Gastrocnemius medialis (tissue), 4 donors: ENCODE data around the gene MRPS25. TPM values are rescaled to one million over a fixed set of nuclear protein-coding genes. Genes with fewer than 3 reads are reported as not detected.

Experiments
- ATAC-seq, 2 donors: fragments of 150-250 bp; one replicate each; pipeline ENCODE4 v1.9.1; 2016
- DNase-seq, 2 donors: peaks; one replicate each; pipeline ENCODE4 v3.0.0-alpha.2; 2019
- H3K27ac ChIP-seq, 4 donors: fragments of 200-600 bp; sonication (generic); 1 replicate in 1 of 4; 2 replicates in 3 of 4; pipeline ENCODE4 v1.5.1; 2016 to 2018; ENCODE audit warnings: mild to moderate bottlenecking in 2 of 4, moderate library complexity in 1 of 4
- H3K27me3 ChIP-seq, 3 donors: fragments of 200-600 bp; sonication (generic) in 2 of 3; 1 replicate in 1 of 3; 2 replicates in 2 of 3; pipeline versions ENCODE4 v1.5.1 to v1.6.0; 2016 to 2019; ENCODE audit warnings: mild to moderate bottlenecking in 1 of 3, moderate library complexity in 1 of 3
- H3K36me3 ChIP-seq, 2 donors: fragments of 200-600 bp; sonication (generic) in 1 of 2; one replicate each; pipeline ENCODE4 v1.5.1; 2017 to 2018
- H3K4me1 ChIP-seq, 2 donors: fragments of 200-600 bp; sonication (generic) in 1 of 2; one replicate each; pipeline ENCODE4 v1.5.1; 2016 to 2017; ENCODE audit warnings: mild to moderate bottlenecking in 2 of 2
- H3K4me3 ChIP-seq, 4 donors: fragments of 200-600 bp; sonication (generic) in 3 of 4; 1 replicate in 1 of 4; 2 replicates in 3 of 4; pipeline ENCODE4 v1.5.1; 2016 to 2019; ENCODE audit warnings: mild to moderate bottlenecking in 2 of 4
- H3K9me3 ChIP-seq, 3 donors: fragments of 200-600 bp; sonication (generic) in 2 of 3; 1 replicate in 1 of 3; 2 replicates in 2 of 3; pipeline ENCODE4 v1.5.1; 2016 to 2019
- POLR2A ChIP-seq, 2 donors: fragments of 450-650 bp; IDR thresholded peaks; one replicate each; pipeline ENCODE4 v1.6.1; 2017; ENCODE audit warnings: antibody characterized with exemption in 2 of 2, mild to moderate bottlenecking in 2 of 2, moderate library complexity in 2 of 2
- in situ Hi-C, 4 donors: fragments of 200-750 bp; cut with MboI; loops; one replicate each; pipeline versions ENCODE4 v1.15.0 to v1.8.0; 2017; ENCODE audit warnings: low sequenced_read_pairs in 4 of 4
- intact Hi-C: fragments of 100-400 bp; cut with DNase I; formaldehyde crosslinking; loops from one replicate; pipeline ENCODE4 v1.15.1; 2023; ENCODE audit warnings: low total_unique reads
- total RNA-seq, 4 donors: library from RNA; depleted of rRNA; stranded (reverse); fragments of >200 nt; gene quantifications; one replicate each; pipeline versions ENCODE4 v1.1.0 to v1.2.3, GENCODE V29; 2016
- TF ChIP-seq, protein P1 (sequence below), 5 experiments: fragments of 450-650 bp in 3 of 5; fragments of 200-600 bp in 2 of 5; sonication (generic) in 2 of 5; IDR thresholded peaks in 4 of 5; conservative IDR thresholded peaks in 1 of 5; 1 replicate in 4 of 5; 2 replicates in 1 of 5; pipeline ENCODE4 v1.5.1; 2016 to 2019; ENCODE audit warnings: antibody characterized with exemption in 5 of 5, mild to moderate bottlenecking in 3 of 5, moderate library complexity in 3 of 5

MRPS25 gene
- total RNA-seq, 4 donors from 2014 or later, result 71.4 to 88.6 (median 73.9) TPM

DNA sequence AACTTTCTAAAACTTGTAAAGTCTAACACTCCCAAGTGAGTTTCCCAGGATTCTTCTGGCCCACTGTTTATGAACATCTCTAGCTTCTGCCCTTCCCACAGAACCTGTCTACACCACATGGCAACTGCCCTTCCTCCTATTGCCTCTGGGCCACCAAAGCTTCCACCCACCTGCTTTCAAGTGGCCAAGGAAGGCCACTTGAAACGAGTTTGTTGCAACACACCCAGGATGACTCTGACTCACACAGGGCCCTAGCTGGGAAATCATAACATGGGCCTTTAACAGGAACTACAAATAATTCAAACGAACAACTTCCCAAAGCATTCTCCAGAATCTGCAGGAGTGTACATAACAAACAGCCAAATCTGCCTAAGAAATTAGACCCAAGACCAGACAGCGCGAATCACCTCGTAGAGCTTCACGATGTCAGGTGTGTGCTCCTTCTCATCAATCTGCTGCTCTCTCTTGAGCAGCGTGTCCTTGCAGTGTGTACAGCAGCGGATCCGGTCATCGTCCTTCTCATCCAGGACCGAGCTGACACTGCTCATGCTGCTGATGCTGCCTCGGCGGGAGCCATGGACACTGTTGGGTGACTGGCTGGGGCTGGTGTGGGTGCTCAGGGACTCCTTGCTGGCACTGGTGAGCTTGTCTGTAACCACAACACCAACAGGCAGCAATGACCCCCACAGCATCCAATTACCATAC is 17.0 kb upstream of the MRPS25 start:
- ATAC-seq, result peak in 1 of 2 donors; percentile 74
- in situ Hi-C loops, result loop anchor here in 1 of 4 donors (25.0 kb wide), 1 partner anchor 420 kb away; the partner anchor contains the start of gene CCDC174
- H3K9me3 ChIP-seq, result no peaks in the 10 kb centered on the region
- intact Hi-C loops, result no loop called here
- peak overlapping the region in 2 of 4 donors; percentile 40 to 46 for H3K27ac ChIP-seq
- H3K4me3 ChIP-seq, result no peak overlapping the region
- TF ChIP-seq POLR2A (IDR thresholded peaks at IDR 0.05), result no peak
- TF ChIP-seq, protein P1, sequence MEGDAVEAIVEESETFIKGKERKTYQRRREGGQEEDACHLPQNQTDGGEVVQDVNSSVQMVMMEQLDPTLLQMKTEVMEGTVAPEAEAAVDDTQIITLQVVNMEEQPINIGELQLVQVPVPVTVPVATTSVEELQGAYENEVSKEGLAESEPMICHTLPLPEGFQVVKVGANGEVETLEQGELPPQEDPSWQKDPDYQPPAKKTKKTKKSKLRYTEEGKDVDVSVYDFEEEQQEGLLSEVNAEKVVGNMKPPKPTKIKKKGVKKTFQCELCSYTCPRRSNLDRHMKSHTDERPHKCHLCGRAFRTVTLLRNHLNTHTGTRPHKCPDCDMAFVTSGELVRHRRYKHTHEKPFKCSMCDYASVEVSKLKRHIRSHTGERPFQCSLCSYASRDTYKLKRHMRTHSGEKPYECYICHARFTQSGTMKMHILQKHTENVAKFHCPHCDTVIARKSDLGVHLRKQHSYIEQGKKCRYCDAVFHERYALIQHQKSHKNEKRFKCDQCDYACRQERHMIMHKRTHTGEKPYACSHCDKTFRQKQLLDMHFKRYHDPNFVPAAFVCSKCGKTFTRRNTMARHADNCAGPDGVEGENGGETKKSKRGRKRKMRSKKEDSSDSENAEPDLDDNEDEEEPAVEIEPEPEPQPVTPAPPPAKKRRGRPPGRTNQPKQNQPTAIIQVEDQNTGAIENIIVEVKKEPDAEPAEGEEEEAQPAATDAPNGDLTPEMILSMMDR (IDR thresholded peaks at IDR 0.05 in 4 of 5, conservative IDR thresholded peaks at IDR 0.05 in 1 of 5), result no peak
- peaks cover 0 to 95% of the 10 kb centered on the region in 2 donors for H3K36me3 ChIP-seq
- peaks cover 0 to 6% of the 10 kb centered on the region in 2 donors for H3K4me1 ChIP-seq
- H3K27me3 ChIP-seq, result no peaks in the 10 kb centered on the region
- DNase-seq, result no peak

DNA sequence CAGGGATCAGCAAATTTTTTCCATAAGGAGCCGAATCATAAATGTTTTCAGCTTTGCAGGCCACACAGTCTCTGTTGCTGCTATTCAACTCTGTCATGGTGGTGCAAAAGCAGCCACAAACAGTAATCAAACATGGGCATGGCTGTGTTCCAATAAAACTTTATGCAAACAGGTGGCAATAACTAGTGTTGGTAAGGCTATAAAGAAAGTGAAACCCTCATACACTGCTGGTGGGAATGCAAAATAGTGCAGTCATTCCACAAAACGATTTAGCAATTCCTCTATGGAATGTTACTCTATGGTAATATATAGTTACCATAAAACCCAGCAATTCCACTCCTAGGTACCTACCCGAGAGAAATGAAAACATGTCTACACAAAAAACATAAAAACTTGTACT is 14.0 kb upstream of the MRPS25 start:
- in situ Hi-C loops (loop anchor here in 1 of 4 donors (25.0 kb wide), 1 partner anchor 417 kb away; the partner anchor contains the start of gene CCDC174), intact Hi-C loops (no loop called here)
- H3K36me3 ChIP-seq, result peaks cover 0 to 95% of the 10 kb centered on the region in 2 donors

GRCh38 chr3:15074500-15074899 is 9.4 kb upstream of the MRPS25 start:
- no peak for ATAC-seq
- H3K4me1 ChIP-seq, result no peaks in the 10 kb centered on the region
- no peak for TF ChIP-seq POLR2A (IDR thresholded peaks at IDR 0.05)
- TF ChIP-seq, protein P1 (IDR thresholded peaks at IDR 0.05 in 4 of 5, conservative IDR thresholded peaks at IDR 0.05 in 1 of 5), result no peak
- no peaks in the 10 kb centered on the region for H3K27me3 ChIP-seq
- DNase-seq, result no peak
- H3K9me3 ChIP-seq, result no peaks in the 10 kb centered on the region
- in situ Hi-C loops, result loop anchor here in 3 of 4 donors (25.0 kb wide), 3 partner anchors 137 to 937 kb away; partner anchors contain the start of genes CCDC174 (in 2 of the 3), NR2C2 (in 2 of the 3) and TMEM43 (in 1 of the 3)
- no peak overlapping the region for H3K27ac ChIP-seq
- H3K4me3 ChIP-seq, result no peak overlapping the region
- H3K36me3 ChIP-seq, result peaks cover 0 to 81% of the 10 kb centered on the region in 2 donors
- intact Hi-C loops, result no loop called here

More for the DNA sequence above, 14.0 kb upstream of the MRPS25 start:
- DNase-seq (no peak), ATAC-seq (no peak)
- no peak overlapping the region for H3K27ac ChIP-seq
- H3K27me3 ChIP-seq, result no peaks in the 10 kb centered on the region
- H3K9me3 ChIP-seq, result no peaks in the 10 kb centered on the region
- no peaks in the 10 kb centered on the region for H3K4me1 ChIP-seq
- TF ChIP-seq POLR2A (IDR thresholded peaks at IDR 0.05), result no peak
- TF ChIP-seq, protein P1 (IDR thresholded peaks at IDR 0.05 in 4 of 5, conservative IDR thresholded peaks at IDR 0.05 in 1 of 5), result no peak
- no peak overlapping the region for H3K4me3 ChIP-seq

GRCh38 chr3:15071699-15072098 is 6.6 kb upstream of the MRPS25 start:
- H3K9me3 ChIP-seq, result no peaks in the 10 kb centered on the region
- no peak for ATAC-seq
- in situ Hi-C loops, result loop anchor here in 3 of 4 donors (25.0 kb wide), 3 partner anchors 134 to 934 kb away; partner anchors contain the start of genes CCDC174 (in 2 of the 3), NR2C2 (in 2 of the 3) and TMEM43 (in 1 of the 3)

More at GRCh38 chr3:15071699-15072098, 6.6 kb upstream of the MRPS25 start:
- peaks cover 0 to 54% of the 10 kb centered on the region in 2 donors for H3K36me3 ChIP-seq
- no peak for DNase-seq
- no peak overlapping the region for H3K27ac ChIP-seq
- no peak for TF ChIP-seq POLR2A (IDR thresholded peaks at IDR 0.05)
- TF ChIP-seq, protein P1 (IDR thresholded peaks at IDR 0.05 in 4 of 5, conservative IDR thresholded peaks at IDR 0.05 in 1 of 5), result no peak
- no peaks in the 10 kb centered on the region for H3K4me1 ChIP-seq
- intact Hi-C loops, result no loop called here
- no peaks in the 10 kb centered on the region for H3K27me3 ChIP-seq
- no peak overlapping the region for H3K4me3 ChIP-seq
